22Rv1 (cell line): Measurements from ENCODE around the gene APLF.

Experiments
- ZFX ChIP-seq: fragments of 450-650 bp; IDR thresholded peaks from 2 replicates; pipeline ENCODE4 v1.6.1; 2017; ENCODE audit warnings: antibody characterized with exemption, borderline replicate concordance
- TF ChIP-seq, protein P1 (sequence below): fragments of 450-650 bp; IDR thresholded peaks from 2 replicates; pipeline ENCODE4 v1.5.1; 2017; ENCODE audit warnings: mild to moderate bottlenecking

- TF ChIP-seq, protein P1, sequence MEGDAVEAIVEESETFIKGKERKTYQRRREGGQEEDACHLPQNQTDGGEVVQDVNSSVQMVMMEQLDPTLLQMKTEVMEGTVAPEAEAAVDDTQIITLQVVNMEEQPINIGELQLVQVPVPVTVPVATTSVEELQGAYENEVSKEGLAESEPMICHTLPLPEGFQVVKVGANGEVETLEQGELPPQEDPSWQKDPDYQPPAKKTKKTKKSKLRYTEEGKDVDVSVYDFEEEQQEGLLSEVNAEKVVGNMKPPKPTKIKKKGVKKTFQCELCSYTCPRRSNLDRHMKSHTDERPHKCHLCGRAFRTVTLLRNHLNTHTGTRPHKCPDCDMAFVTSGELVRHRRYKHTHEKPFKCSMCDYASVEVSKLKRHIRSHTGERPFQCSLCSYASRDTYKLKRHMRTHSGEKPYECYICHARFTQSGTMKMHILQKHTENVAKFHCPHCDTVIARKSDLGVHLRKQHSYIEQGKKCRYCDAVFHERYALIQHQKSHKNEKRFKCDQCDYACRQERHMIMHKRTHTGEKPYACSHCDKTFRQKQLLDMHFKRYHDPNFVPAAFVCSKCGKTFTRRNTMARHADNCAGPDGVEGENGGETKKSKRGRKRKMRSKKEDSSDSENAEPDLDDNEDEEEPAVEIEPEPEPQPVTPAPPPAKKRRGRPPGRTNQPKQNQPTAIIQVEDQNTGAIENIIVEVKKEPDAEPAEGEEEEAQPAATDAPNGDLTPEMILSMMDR = peak; percentile 27
- no peak for TF ChIP-seq ZFX
Observed at GRCh38 chr2:68466361-68466777, 1.0 kb upstream of the APLF start.
